Kidney (tissue), 14 donors: ENCODE measurements around the gene OLFML3. TPM values are rescaled to one million over a fixed set of nuclear protein-coding genes. Genes with fewer than 3 reads are reported as not detected.
A peak's percentile ranks its signal among the peaks of the same experiment; 100 is the strongest.

Source experiments
- DNase-seq, 5 donors: peaks; one replicate each; pipeline ENCODE4 v3.0.0-alpha.2; 2013 to 2020
- FAIRE-seq: peaks from 2 replicates; lab custom pipeline; 2012; peaks lifted over from hg19 to GRCh38; lab: Jason Lieb, UNC
- H3K27ac ChIP-seq, 2 donors: one replicate each; pipeline ENCODE4 v1.7.0; 2013; ENCODE audit warnings: low read depth in 2 of 2, low read length in 2 of 2, inconsistent platforms in 1 of 2
- H3K27me3 ChIP-seq: one replicate; pipeline ENCODE4 v1.7.1; 2013; ENCODE audit warnings: low read length, inconsistent platforms; ENCODE audit not compliant: control insufficient read depth, insufficient read depth
- H3K36me3 ChIP-seq, 3 donors: one replicate each; pipeline versions ENCODE4 v1.7.0 to v1.7.1; 2013; ENCODE audit warnings: low read length in 3 of 3, control low read depth in 1 of 3, inconsistent platforms in 1 of 3; ENCODE audit not compliant: insufficient read depth in 3 of 3, control insufficient read depth in 2 of 3
- H3K4me1 ChIP-seq, 3 donors: one replicate each; pipeline versions ENCODE4 v1.7.0 to v1.7.1; 2013; ENCODE audit warnings: low read length in 3 of 3, inconsistent platforms in 1 of 3, low read depth in 1 of 3; ENCODE audit not compliant: control insufficient read depth in 2 of 3, insufficient read depth in 2 of 3
- H3K4me3 ChIP-seq, 3 donors: one replicate each; pipeline versions ENCODE4 v1.7.0 to v1.8.1; 2013; ENCODE audit warnings: low read length in 3 of 3, control low read depth in 1 of 3, inconsistent platforms in 1 of 3
- H3K9ac ChIP-seq, 3 donors: one replicate each; pipeline versions ENCODE4 v1.7.0 to v1.7.1; 2013; ENCODE audit warnings: low read length in 3 of 3, control low read depth in 1 of 3, inconsistent platforms in 1 of 3
- H3K9me3 ChIP-seq, 3 donors: one replicate each; pipeline versions ENCODE4 v1.7.0 to v1.7.1; 2013; ENCODE audit warnings: low read length in 3 of 3, control low read depth in 1 of 3, inconsistent platforms in 1 of 3; ENCODE audit not compliant: control insufficient read depth in 2 of 3, insufficient read depth in 1 of 3
- CTCF ChIP-seq: IDR thresholded peaks from 3 replicates; pipeline ENCODE4 v1.5.1; 2012; ENCODE audit warnings: mild to moderate bottlenecking, moderate library complexity, borderline replicate concordance; ENCODE audit not compliant: insufficient read depth; ENCODE audit errors: extremely low read depth
- intact Hi-C: fragments of 100-400 bp; cut with DNase I; formaldehyde crosslinking; loops from one replicate; pipeline ENCODE4 v1.11.1; 2022
- polyA plus RNA-seq: library from polyadenylated mRNA; stranded (reverse); fragments of 350-450 nt; fragmentation: Illumina TruSeq; extraction: RNeasy Lipid Tissue Mini Kit (QIAGEN cat#74804); gene quantifications from one replicate; pipeline ENCODE4 v1.2.3, GENCODE V29; 2014; ENCODE audit warnings: low read depth, low replicate concordance; ENCODE audit not compliant: insufficient read depth
- total RNA-seq: library from RNA; stranded (reverse); fragmentation: NEBNext Ultra II Directional; extraction: Animal tissue kit (Norgen Biotek cat#: 25700); gene quantifications from one replicate; pipeline ENCODE4 v1.2.1, GENCODE V29; 2021
- donor health status: control.
- donor health status: control.
- donor health status: control.
- donor health status: control.
- donor health status: control.
- donor health status: DM: yes; HTN: yes; CAD: no.
- donor health status: Normal renal cell carcinoma (clear cell type).

The OLFML3 gene
- total and polyA plus RNA-seq, 2 donors from 2014 or later, result 13.5 to 22.9 TPM

GRCh38 chr1:113983826-113984225 is 4.6 kb downstream of the OLFML3 start:
- H3K27me3 ChIP-seq, result no peaks in the 10 kb centered on the region
- intact Hi-C loops, result no loop called here
- no peak for FAIRE-seq

GRCh38 chr1:113984710-113985109 is 5.4 kb downstream of the OLFML3 start:
- H3K36me3 ChIP-seq, result no peaks in the 10 kb centered on the region
- H3K9me3 ChIP-seq, result no peaks in the 10 kb centered on the region
- TF ChIP-seq CTCF, result no peak
- no peak overlapping the region for H3K9ac ChIP-seq
- no peaks in the 10 kb centered on the region for H3K27me3 ChIP-seq
- H3K4me1 ChIP-seq, result peaks cover 0 to 17% (median 4%) of the 10 kb centered on the region in 3 donors
- peak overlapping the region in 1 of 2 donors; percentile 21 for H3K27ac ChIP-seq
- DNase-seq (peak in 3 of 5 donors; percentile 51 to 78 (median 52)), FAIRE-seq (no peak)
- no peak overlapping the region for H3K4me3 ChIP-seq
- intact Hi-C loops, result no loop called here

More at GRCh38 chr1:113983826-113984225, 4.6 kb downstream of the OLFML3 start:
- Histone ChIP-seq H3K4me1 (peaks cover 3 to 22% (median 4%) of the 10 kb centered on the region in 3 donors), H3K27ac (no peak overlapping the region), H3K36me3 (no peaks in the 10 kb centered on the region), H3K9me3 (no peaks in the 10 kb centered on the region), H3K9ac (no peak overlapping the region), H3K4me3 (peak overlapping the region in 1 of 3 donors; percentile 24)
- TF ChIP-seq CTCF, result no peak
- DNase-seq, result no peak

GRCh38 chr1:113986802-113987201 is 7.5 kb downstream of the OLFML3 start:
- no peak overlapping the region for H3K9ac ChIP-seq
- FAIRE-seq (no peak), DNase-seq (no peak)
- H3K27ac ChIP-seq, result no peak overlapping the region
- peaks cover 0 to 17% (median 4%) of the 10 kb centered on the region in 3 donors for H3K4me1 ChIP-seq
- H3K36me3 ChIP-seq, result no peaks in the 10 kb centered on the region
- H3K27me3 ChIP-seq, result no peaks in the 10 kb centered on the region
- intact Hi-C loops, result no loop called here
- H3K4me3 ChIP-seq, result no peak overlapping the region
- H3K9me3 ChIP-seq, result no peaks in the 10 kb centered on the region
- TF ChIP-seq CTCF, result no peak

- intact Hi-C loops, result no loop called here
- Histone ChIP-seq H3K9me3 (no peaks in the 10 kb centered on the region), H3K27me3 (no peaks in the 10 kb centered on the region), H3K27ac (no peak overlapping the region), H3K4me3 (no peak overlapping the region), H3K9ac (no peak overlapping the region), H3K4me1 (peaks cover 0 to 17% (median 4%) of the 10 kb centered on the region in 3 donors), H3K36me3 (no peaks in the 10 kb centered on the region)
- TF ChIP-seq CTCF, result no peak
- no peak for DNase-seq
- no peak for FAIRE-seq
Observed at GRCh38 chr1:113987259-113987658, 8.0 kb downstream of the OLFML3 start.
